ENCODE measurements around the gene PNMT. TPM values are rescaled to one million over a fixed set of nuclear protein-coding genes. Genes with fewer than 3 reads are reported as not detected.

Gene PNMT
- total and polyA plus RNA-seq, 2 experiments from 2014 or later: 1.9 to 2.5 TPM

DNA sequence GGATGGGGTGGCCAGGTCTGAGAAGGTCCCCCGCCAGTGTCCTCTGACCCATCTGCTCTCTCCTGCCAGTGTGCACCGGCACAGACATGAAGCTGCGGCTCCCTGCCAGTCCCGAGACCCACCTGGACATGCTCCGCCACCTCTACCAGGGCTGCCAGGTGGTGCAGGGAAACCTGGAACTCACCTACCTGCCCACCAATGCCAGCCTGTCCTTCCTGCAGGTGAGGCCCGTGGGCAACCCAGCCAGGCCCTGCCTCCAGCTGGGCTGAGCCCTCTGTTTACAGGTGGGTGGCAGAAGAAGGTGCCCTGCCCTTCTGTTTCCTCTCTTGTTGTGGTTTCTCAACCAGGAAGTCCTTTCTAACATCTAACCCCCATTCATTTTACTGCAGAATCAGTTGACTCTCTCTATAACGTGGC, 38.7 kb downstream of the PNMT start:
- Mint-ChIP-seq H3K4me3 (no peak overlapping the region; the same call in 2 of the 3 replicates), H3K36me3 (ENCODE audit: low read depth) (peaks cover 70% of the 10 kb centered on the region), H3K9me3 (no peaks in the 10 kb centered on the region), H3K27ac (no peak overlapping the region; the same call in 1 of the 2 replicates), H3K27me3 (ENCODE audit: insufficient read depth, low read depth, poor library complexity) (peaks cover 6% of the 10 kb centered on the region), H3K4me1 (peaks cover 42% of the 10 kb centered on the region)
- peaks cover 28% of the 10 kb centered on the region for H3K36me3 ChIP-seq (ENCODE audit: insufficient read depth)
- ATAC-seq (no peak), DNase-seq (ENCODE audit: low spot score) (no peak)
- no peaks in the 10 kb centered on the region for H3K9me2 ChIP-seq (ENCODE audit: insufficient read depth)
- no peak overlapping the region for H3K4me2 ChIP-seq
- peaks cover 38% of the 10 kb centered on the region for H3K4me1 ChIP-seq (ENCODE audit: insufficient read depth)
- TF ChIP-seq POLR2AphosphoS5 (IDR thresholded peaks at IDR 0.05; ENCODE audit: low read depth) (no peak), EZH2phosphoT487 (IDR thresholded peaks at IDR 0.05; ENCODE audit: unreplicated experiment) (no peak), EZH2 (IDR thresholded peaks at IDR 0.05; ENCODE audit: low read depth, unreplicated experiment) (no peak), JUNB (IDR thresholded peaks at IDR 0.05; ENCODE audit: unreplicated experiment) (no peak), ZNF331 (CRISPR knock-in tag; IDR thresholded peaks at IDR 0.05; ENCODE audit: low read depth) (no peak)
- TF ChIP-seq, protein P1, sequence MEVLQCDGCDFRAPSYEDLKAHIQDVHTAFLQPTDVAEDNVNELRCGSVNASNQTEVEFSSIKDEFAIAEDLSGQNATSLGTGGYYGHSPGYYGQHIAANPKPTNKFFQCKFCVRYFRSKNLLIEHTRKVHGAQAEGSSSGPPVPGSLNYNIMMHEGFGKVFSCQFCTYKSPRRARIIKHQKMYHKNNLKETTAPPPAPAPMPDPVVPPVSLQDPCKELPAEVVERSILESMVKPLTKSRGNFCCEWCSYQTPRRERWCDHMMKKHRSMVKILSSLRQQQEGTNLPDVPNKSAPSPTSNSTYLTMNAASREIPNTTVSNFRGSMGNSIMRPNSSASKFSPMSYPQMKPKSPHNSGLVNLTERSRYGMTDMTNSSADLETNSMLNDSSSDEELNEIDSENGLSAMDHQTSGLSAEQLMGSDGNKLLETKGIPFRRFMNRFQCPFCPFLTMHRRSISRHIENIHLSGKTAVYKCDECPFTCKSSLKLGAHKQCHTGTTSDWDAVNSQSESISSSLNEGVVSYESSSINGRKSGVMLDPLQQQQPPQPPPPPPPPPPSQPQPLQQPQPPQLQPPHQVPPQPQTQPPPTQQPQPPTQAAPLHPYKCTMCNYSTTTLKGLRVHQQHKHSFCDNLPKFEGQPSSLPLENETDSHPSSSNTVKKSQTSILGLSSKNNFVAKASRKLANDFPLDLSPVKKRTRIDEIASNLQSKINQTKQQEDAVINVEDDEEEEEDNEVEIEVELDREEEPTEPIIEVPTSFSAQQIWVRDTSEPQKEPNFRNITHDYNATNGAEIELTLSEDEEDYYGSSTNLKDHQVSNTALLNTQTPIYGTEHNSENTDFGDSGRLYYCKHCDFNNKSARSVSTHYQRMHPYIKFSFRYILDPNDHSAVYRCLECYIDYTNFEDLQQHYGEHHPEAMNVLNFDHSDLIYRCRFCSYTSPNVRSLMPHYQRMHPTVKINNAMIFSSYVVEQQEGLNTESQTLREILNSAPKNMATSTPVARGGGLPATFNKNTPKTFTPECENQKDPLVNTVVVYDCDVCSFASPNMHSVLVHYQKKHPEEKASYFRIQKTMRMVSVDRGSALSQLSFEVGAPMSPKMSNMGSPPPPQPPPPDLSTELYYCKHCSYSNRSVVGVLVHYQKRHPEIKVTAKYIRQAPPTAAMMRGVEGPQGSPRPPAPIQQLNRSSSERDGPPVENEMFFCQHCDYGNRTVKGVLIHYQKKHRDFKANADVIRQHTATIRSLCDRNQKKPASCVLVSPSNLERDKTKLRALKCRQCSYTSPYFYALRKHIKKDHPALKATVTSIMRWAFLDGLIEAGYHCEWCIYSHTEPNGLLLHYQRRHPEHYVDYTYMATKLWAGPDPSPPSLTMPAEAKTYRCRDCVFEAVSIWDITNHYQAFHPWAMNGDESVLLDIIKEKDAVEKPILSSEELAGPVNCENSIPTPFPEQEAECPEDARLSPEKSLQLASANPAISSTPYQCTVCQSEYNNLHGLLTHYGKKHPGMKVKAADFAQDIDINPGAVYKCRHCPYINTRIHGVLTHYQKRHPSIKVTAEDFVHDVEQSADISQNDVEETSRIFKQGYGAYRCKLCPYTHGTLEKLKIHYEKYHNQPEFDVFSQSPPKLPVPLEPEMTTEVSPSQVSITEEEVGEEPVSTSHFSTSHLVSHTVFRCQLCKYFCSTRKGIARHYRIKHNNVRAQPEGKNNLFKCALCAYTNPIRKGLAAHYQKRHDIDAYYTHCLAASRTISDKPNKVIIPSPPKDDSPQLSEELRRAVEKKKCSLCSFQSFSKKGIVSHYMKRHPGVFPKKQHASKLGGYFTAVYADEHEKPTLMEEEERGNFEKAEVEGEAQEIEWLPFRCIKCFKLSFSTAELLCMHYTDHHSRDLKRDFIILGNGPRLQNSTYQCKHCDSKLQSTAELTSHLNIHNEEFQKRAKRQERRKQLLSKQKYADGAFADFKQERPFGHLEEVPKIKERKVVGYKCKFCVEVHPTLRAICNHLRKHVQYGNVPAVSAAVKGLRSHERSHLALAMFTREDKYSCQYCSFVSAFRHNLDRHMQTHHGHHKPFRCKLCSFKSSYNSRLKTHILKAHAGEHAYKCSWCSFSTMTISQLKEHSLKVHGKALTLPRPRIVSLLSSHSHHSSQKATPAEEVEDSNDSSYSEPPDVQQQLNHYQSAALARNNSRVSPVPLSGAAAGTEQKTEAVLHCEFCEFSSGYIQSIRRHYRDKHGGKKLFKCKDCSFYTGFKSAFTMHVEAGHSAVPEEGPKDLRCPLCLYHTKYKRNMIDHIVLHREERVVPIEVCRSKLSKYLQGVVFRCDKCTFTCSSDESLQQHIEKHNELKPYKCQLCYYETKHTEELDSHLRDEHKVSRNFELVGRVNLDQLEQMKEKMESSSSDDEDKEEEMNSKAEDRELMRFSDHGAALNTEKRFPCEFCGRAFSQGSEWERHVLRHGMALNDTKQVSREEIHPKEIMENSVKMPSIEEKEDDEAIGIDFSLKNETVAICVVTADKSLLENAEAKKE (CRISPR knock-in tag; IDR thresholded peaks at IDR 0.05): no peak
- TF ChIP-seq, protein P2, sequence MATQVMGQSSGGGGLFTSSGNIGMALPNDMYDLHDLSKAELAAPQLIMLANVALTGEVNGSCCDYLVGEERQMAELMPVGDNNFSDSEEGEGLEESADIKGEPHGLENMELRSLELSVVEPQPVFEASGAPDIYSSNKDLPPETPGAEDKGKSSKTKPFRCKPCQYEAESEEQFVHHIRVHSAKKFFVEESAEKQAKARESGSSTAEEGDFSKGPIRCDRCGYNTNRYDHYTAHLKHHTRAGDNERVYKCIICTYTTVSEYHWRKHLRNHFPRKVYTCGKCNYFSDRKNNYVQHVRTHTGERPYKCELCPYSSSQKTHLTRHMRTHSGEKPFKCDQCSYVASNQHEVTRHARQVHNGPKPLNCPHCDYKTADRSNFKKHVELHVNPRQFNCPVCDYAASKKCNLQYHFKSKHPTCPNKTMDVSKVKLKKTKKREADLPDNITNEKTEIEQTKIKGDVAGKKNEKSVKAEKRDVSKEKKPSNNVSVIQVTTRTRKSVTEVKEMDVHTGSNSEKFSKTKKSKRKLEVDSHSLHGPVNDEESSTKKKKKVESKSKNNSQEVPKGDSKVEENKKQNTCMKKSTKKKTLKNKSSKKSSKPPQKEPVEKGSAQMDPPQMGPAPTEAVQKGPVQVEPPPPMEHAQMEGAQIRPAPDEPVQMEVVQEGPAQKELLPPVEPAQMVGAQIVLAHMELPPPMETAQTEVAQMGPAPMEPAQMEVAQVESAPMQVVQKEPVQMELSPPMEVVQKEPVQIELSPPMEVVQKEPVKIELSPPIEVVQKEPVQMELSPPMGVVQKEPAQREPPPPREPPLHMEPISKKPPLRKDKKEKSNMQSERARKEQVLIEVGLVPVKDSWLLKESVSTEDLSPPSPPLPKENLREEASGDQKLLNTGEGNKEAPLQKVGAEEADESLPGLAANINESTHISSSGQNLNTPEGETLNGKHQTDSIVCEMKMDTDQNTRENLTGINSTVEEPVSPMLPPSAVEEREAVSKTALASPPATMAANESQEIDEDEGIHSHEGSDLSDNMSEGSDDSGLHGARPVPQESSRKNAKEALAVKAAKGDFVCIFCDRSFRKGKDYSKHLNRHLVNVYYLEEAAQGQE (IDR thresholded peaks at IDR 0.05; ENCODE audit: unreplicated experiment): no peak
- H3K27me3 ChIP-seq (ENCODE audit: insufficient read depth): no peaks in the 10 kb centered on the region
- H3K79me2 ChIP-seq (replicated peaks; ENCODE audit: insufficient read depth): peaks cover 55% of the 10 kb centered on the region
- H3F3A ChIP-seq (replicated peaks; ENCODE audit: low read depth): 0 out of 2 replicates have a peak, but pooled peaks cover 2% of the 10 kb centered on the region
- no peak overlapping the region for H2AFZ ChIP-seq
- peaks cover 28% of the 10 kb centered on the region for H4K20me1 ChIP-seq (replicated peaks; ENCODE audit: insufficient read depth)
- no peak overlapping the region for H3K27ac ChIP-seq (ENCODE audit: low read depth)
- no peak overlapping the region for H3K4me3 ChIP-seq
